Naive thymus-derived CD8-positive, alpha-beta T cell (primary cell): ENCODE measurements around the gene SMIM32. TPM values are rescaled to one million over a fixed set of nuclear protein-coding genes. Genes with fewer than 3 reads are reported as not detected.

Experiments
- ATAC-seq, 2 donors: fragments of 150-1000 bp; cut with Tn5 transposase in 1 of 2; sonication (Bioruptor Pico), chemical (Tn5 transposase) in 1 of 2; 1 replicate in 1 of 2; 2 replicates in 1 of 2; pipeline ENCODE4 v1.10.0; 2021; ENCODE audit warnings: mild to moderate bottlenecking in 2 of 2, moderate library complexity in 2 of 2
- POLR2A ChIA-PET: fragments of 350-600 bp; sonication (Branson Sonifier 250); formaldehyde crosslinking; loops from one replicate; lab custom pipeline; 2021; ENCODE audit warnings: antibody characterized with exemption; lab: Charles Lee
- DNase-seq, 10 donors: peaks; one replicate each; pipeline versions ENCODE4 v3.0.0 to v3.0.0-alpha.2; 2020 to 2022
- H3K27ac Mint-ChIP-seq, 10 donors: one replicate each; pipeline ENCODE4 v1.8.0; 2020 to 2022; ENCODE audit warnings: mild to moderate bottlenecking in 10 of 10, mixed read lengths in 10 of 10, moderate library complexity in 4 of 10, inconsistent platforms in 1 of 10
- H3K27me3 Mint-ChIP-seq, 5 donors: one replicate each; pipeline ENCODE4 v1.8.0; 2021 to 2022; ENCODE audit warnings: mixed read lengths in 5 of 5
- H3K36me3 Mint-ChIP-seq, 3 donors: one replicate each; pipeline ENCODE4 v1.8.0; 2020 to 2022; ENCODE audit warnings: mixed read lengths in 3 of 3, mild to moderate bottlenecking in 2 of 3, inconsistent platforms in 1 of 3
- H3K4me1 Mint-ChIP-seq, 4 donors: one replicate each; pipeline ENCODE4 v1.8.0; 2021 to 2022; ENCODE audit warnings: mixed read lengths in 4 of 4
- H3K4me3 Mint-ChIP-seq, 10 donors: one replicate each; pipeline ENCODE4 v1.8.0; 2020 to 2022; ENCODE audit warnings: mild to moderate bottlenecking in 10 of 10, mixed read lengths in 10 of 10, moderate library complexity in 6 of 10, inconsistent platforms in 1 of 10
- H3K9me3 Mint-ChIP-seq, 9 donors: one replicate each; pipeline ENCODE4 v1.8.0; 2020 to 2022; ENCODE audit warnings: mixed read lengths in 9 of 9, mild to moderate bottlenecking in 3 of 9, inconsistent platforms in 1 of 9, moderate library complexity in 1 of 9
- polyA plus RNA-seq, 3 donors: library from polyadenylated mRNA; unstranded; fragments of 300-500 nt; fragmentation: Illumina TruSeq; gene quantifications; one replicate each; pipeline ENCODE4 v1.2.3, GENCODE V29; 2021
- total RNA-seq, 8 experiments: library from RNA in 2 of 8; stranded (reverse) in 2 of 8; gene quantifications; one replicate each; pipeline ENCODE4 v1.2.3 and lab custom pipeline; 2021 to 2026

Gene SMIM32
- total and polyA plus RNA-seq, 5 experiments from 2014 or later, result not detected

DNA sequence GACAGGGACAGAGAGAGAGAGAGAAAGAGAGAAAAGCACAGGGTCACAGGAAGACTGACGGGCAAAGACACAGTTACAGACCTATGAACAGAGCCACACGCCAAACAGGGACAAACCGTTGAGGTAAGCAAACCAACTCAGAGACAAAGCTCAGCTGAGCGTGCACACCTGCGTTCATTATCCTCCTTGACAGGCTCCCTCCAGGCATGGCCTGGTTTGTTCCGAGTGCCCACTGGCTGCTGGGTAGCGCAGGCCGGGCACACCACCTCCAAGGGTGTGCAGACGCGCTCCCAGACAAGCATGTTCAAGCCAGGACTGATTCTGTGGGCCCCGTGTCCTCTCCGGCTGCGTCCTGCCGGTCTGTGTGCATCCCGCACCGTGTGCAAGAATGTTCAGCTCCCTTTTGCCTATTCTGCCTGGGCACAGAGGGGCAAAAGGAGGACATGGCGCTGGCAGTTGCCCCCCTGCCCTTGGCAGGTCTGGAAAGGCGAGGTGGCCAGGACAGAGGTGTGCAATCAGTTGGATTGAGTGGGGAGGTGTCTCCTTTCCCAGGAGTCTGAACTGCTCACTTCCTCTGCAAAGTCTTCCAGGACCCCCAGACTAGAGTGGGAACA is 467 bp upstream of the SMIM32 start:
- peak overlapping the region in 1 of 10 donors; percentile 9 for H3K4me3 Mint-ChIP-seq
- H3K9me3 Mint-ChIP-seq, result peaks cover 0 to 2% (median 0%) of the 10 kb centered on the region in 9 donors
- POLR2A ChIA-PET, result no interaction called here
- H3K4me1 Mint-ChIP-seq, result peaks cover 0 to 6% (median under 1%) of the 10 kb centered on the region in 4 donors
- no peak overlapping the region for H3K27ac Mint-ChIP-seq
- H3K27me3 Mint-ChIP-seq, result peaks cover 15 to 58% (median 53%) of the 10 kb centered on the region in 5 donors
- ATAC-seq (no peak), DNase-seq (no peak)
- H3K36me3 Mint-ChIP-seq, result peaks cover 0 to 2% (median 0%) of the 10 kb centered on the region in 3 donors

DNA sequence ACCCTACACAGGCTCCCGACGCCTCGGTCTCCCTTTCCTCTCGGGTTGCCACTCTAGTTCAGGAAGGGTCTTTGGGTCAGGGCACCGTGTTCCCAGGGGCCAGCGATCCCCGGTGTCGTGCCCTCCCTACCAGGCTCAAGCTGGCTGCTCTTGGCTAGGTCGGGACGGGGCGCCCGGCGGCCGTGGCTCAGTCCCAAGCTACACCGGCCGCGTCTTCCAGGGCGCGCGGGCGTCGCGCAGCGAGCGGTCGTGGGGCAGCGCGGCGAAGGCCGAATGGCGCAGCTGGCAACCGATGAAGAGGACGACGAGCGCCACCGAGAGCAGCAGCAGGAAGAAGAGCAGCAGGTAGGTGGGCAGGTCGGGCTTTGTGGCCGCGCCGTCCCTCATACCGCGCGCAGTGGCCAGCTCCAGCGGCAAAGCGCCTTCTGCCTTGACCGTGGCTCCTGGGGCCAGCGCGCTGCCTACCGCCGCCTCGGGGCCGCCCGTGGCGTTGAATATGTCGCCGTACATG is 892 bp downstream of the SMIM32 start:
- Mint-ChIP-seq H3K27ac (no peak overlapping the region), H3K4me1 (peaks cover 0 to 6% (median 2%) of the 10 kb centered on the region in 4 donors), H3K4me3 (no peak overlapping the region), H3K9me3 (peaks cover 0 to 11% (median 0%) of the 10 kb centered on the region in 9 donors), H3K27me3 (peaks cover 15 to 54% (median 45%) of the 10 kb centered on the region in 5 donors), H3K36me3 (peaks cover 0 to 8% (median 0%) of the 10 kb centered on the region in 3 donors)
- POLR2A ChIA-PET, result no interaction called here
- ATAC-seq (no peak), DNase-seq (no peak)

DNA sequence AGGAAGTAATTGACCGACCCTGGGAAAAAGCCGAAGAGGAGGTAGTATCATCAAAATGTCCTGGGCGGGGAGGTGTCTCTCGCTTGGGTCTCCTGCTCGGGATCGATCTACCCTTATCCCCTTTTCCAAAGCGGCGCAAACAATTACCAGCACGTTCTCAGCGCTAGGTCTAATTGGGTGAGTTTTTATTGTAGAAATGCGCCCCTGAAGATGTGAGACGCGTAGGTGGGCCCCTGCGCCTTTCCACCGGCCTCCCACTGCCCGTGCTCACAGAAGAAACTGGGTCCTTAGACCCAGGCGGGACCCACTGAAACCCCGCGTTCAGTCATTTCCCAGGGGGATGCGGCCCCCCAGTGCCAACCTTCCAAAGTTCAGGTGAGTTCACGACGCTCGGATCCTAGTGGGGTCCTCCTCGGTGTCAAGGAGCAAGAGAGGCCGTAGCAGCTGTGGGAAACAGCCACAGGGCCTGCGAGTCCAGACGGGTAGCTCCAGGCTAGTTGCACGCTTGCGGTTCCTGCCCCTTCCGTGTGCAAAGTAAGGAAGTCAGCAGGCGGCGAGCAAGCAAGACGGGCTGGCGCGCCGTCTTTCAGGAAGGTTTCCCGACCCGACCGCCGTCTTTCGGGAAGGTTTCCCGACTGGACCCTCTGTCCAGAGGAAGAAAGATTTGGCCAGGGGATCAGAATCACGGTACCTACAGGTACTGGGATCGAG is 1.5 kb downstream of the SMIM32 start:
- DNase-seq, result no peak
- peaks cover 0 to 6% (median 2%) of the 10 kb centered on the region in 4 donors for H3K4me1 Mint-ChIP-seq
- no peak overlapping the region for H3K4me3 Mint-ChIP-seq
- H3K36me3 Mint-ChIP-seq, result peaks cover 0 to 12% (median 4%) of the 10 kb centered on the region in 3 donors
- H3K27me3 Mint-ChIP-seq, result peaks cover 15 to 49% (median 40%) of the 10 kb centered on the region in 5 donors
- peaks cover 0 to 11% (median 0%) of the 10 kb centered on the region in 9 donors for H3K9me3 Mint-ChIP-seq
- H3K27ac Mint-ChIP-seq, result no peak overlapping the region
- POLR2A ChIA-PET, result no interaction called here
- no peak for ATAC-seq

- Mint-ChIP-seq H3K27ac (no peak overlapping the region), H3K4me1 (peaks cover 0 to 6% (median 2%) of the 10 kb centered on the region in 4 donors), H3K9me3 (peaks cover 0 to 11% (median 0%) of the 10 kb centered on the region in 9 donors), H3K27me3 (peaks cover 15 to 44% (median 35%) of the 10 kb centered on the region in 5 donors), H3K36me3 (peaks cover 0 to 15% (median 7%) of the 10 kb centered on the region in 3 donors), H3K4me3 (no peak overlapping the region)
- POLR2A ChIA-PET, result no interaction called here
- ATAC-seq (no peak), DNase-seq (no peak)
These were observed 2.1 kb downstream of the SMIM32 start for GRCh38 chr5:136190904-136191303.

- H3K4me3 Mint-ChIP-seq, result no peak overlapping the region
- no peak overlapping the region for H3K27ac Mint-ChIP-seq
- peaks cover 0 to 15% (median 7%) of the 10 kb centered on the region in 3 donors for H3K36me3 Mint-ChIP-seq
- H3K9me3 Mint-ChIP-seq, result peaks cover 0 to 11% (median 0%) of the 10 kb centered on the region in 9 donors
- H3K27me3 Mint-ChIP-seq, result peaks cover 14 to 37% (median 30%) of the 10 kb centered on the region in 5 donors
- ATAC-seq (no peak), DNase-seq (no peak)
- peaks cover 0 to 6% (median 2%) of the 10 kb centered on the region in 4 donors for H3K4me1 Mint-ChIP-seq
- POLR2A ChIA-PET, result no interaction called here
These were observed 2.8 kb downstream of the SMIM32 start for GRCh38 chr5:136190091-136190720.

GRCh38 chr5:136188859-136189258 is 4.1 kb downstream of the SMIM32 start:
- H3K4me1 Mint-ChIP-seq, result peaks cover 0 to 6% (median 2%) of the 10 kb centered on the region in 4 donors
- no peak for ATAC-seq
- DNase-seq, result no peak
- no peak overlapping the region for H3K4me3 Mint-ChIP-seq
- H3K27ac Mint-ChIP-seq, result no peak overlapping the region
- H3K9me3 Mint-ChIP-seq, result peaks cover 0 to 11% (median 0%) of the 10 kb centered on the region in 9 donors
- H3K27me3 Mint-ChIP-seq, result peaks cover 9 to 24% (median 17%) of the 10 kb centered on the region in 5 donors
- peaks cover 0 to 15% (median 7%) of the 10 kb centered on the region in 3 donors for H3K36me3 Mint-ChIP-seq
- POLR2A ChIA-PET, result no interaction called here

GRCh38 chr5:136186796-136187195 is 6.2 kb downstream of the SMIM32 start:
- H3K9me3 Mint-ChIP-seq, result peaks cover 0 to 11% (median 0%) of the 10 kb centered on the region in 9 donors
- peaks cover 0 to 3% (median 0%) of the 10 kb centered on the region in 4 donors for H3K4me1 Mint-ChIP-seq

DNA sequence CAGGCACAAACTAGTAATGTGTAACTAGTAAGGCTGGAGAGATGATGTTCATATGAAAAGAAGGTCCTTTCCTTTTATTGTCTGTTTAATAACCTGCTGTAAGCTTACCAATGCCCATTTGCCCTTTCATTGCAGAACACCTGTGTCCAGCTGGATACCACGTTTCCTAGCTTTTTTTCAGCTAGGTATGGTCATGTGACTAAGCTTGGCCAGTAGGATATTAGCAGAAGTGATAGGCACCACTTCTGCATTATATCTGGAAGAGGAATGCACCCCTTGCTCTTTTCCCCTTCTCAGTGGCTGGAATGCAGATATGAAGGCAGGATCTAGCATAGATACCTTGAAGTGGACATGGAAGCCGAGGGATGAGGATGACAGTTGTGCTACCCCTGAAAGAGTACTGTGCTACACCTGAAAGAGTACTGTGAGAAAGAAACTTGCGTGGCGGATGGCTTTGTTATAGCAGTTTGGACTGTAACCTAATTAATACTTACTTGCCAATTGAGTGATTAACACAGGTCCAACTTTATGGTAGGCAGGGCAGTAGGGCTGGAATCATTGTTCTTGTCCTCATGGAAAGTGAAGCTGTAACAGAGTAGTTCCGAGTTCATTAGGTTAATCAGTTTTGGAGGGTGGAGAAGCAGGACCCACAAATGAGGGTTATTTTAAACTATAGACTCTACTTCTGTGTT is 6.8 kb downstream of the SMIM32 start:
- peaks cover 0 to 2% (median 0%) of the 10 kb centered on the region in 4 donors for H3K4me1 Mint-ChIP-seq
- peaks cover 2 to 7% (median 4%) of the 10 kb centered on the region in 5 donors for H3K27me3 Mint-ChIP-seq
- DNase-seq (no peak), ATAC-seq (no peak)
- H3K27ac Mint-ChIP-seq, result no peak overlapping the region
- H3K4me3 Mint-ChIP-seq, result no peak overlapping the region
- peaks cover 0 to 15% (median 7%) of the 10 kb centered on the region in 3 donors for H3K36me3 Mint-ChIP-seq
- POLR2A ChIA-PET, result no interaction called here
- H3K9me3 Mint-ChIP-seq, result peaks cover 0 to 11% (median 0%) of the 10 kb centered on the region in 9 donors

More at GRCh38 chr5:136186796-136187195, 6.2 kb downstream of the SMIM32 start:
- H3K27ac Mint-ChIP-seq, result peak overlapping the region in 1 of 10 donors; percentile 0
- DNase-seq, result no peak
- no peak overlapping the region for H3K4me3 Mint-ChIP-seq
- H3K27me3 Mint-ChIP-seq, result peaks cover 8 to 12% (median 11%) of the 10 kb centered on the region in 5 donors
- POLR2A ChIA-PET, result no interaction called here
- no peak for ATAC-seq
- peaks cover 0 to 15% (median 7%) of the 10 kb centered on the region in 3 donors for H3K36me3 Mint-ChIP-seq

GRCh38 chr5:136182618-136183017 is 10.3 kb downstream of the SMIM32 start:
- Mint-ChIP-seq H3K9me3 (peaks cover 0 to 6% (median 0%) of the 10 kb centered on the region in 9 donors), H3K4me1 (peaks cover 0 to 2% (median 0%) of the 10 kb centered on the region in 4 donors), H3K27me3 (no peaks in the 10 kb centered on the region), H3K27ac (no peak overlapping the region), H3K36me3 (peaks cover 0 to 23% (median 16%) of the 10 kb centered on the region in 3 donors), H3K4me3 (no peak overlapping the region)
- ATAC-seq (no peak), DNase-seq (no peak)
- POLR2A ChIA-PET, result no interaction called here

DNA sequence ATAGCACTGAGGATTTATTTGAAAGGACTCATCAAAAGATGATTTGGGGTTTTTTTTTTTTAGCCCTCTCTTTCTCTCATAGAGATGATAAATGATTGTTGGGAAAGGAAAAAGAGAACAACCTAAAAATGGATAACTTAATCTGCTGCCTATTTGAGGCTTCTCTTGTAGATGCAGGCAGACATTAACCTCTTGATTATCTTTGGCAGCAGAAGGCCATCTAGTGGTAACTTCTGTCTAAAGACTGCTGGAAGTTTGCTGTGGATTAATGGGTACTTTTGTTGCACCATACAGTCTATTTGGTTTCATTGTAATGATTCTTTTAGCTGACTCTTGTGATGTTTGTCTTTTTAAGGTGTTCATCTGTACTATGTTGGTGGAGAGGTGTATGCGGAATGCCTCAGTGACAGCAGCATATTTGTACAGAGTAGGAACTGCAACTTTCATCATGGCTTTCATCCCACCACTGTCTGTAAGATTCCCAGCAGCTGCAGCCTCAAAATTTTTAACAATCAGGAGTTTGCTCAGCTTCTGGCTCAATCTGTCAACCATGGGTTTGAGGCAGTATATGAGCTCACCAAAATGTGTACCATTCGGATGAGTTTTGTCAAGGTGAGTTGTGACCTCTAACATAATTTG is 18.8 kb downstream of the SMIM32 start:
- ATAC-seq (no peak), DNase-seq (no peak)
- Mint-ChIP-seq H3K4me3 (no peak overlapping the region), H3K36me3 (peaks cover 4 to 51% (median 8%) of the 10 kb centered on the region in 3 donors), H3K27ac (no peak overlapping the region), H3K4me1 (no peaks in the 10 kb centered on the region), H3K27me3 (no peaks in the 10 kb centered on the region), H3K9me3 (no peaks in the 10 kb centered on the region)
- POLR2A ChIA-PET, result no interaction called here

GRCh38 chr5:136169218-136169617 is 23.7 kb downstream of the SMIM32 start:
- POLR2A ChIA-PET, result no interaction called here
- Mint-ChIP-seq H3K9me3 (no peaks in the 10 kb centered on the region), H3K4me1 (peaks cover 0 to 5% (median 0%) of the 10 kb centered on the region in 4 donors), H3K36me3 (peaks cover 4 to 41% (median 5%) of the 10 kb centered on the region in 3 donors), H3K27ac (no peak overlapping the region), H3K27me3 (no peaks in the 10 kb centered on the region), H3K4me3 (no peak overlapping the region)
- no peak for ATAC-seq
- DNase-seq, result no peak
